ENCODE results near the gene LHFPL2.

LHFPL2 gene

GRCh38 chr5:78574731-78575161, 73.8 kb downstream of the LHFPL2 start:
- Histone ChIP-seq H3K4me3 (ENCODE audit: insufficient read depth, low read depth, low read length, poor library complexity, severe bottlenecking) (no peak overlapping the region), H3K27ac (ENCODE audit: insufficient read depth, low read length, poor library complexity, severe bottlenecking) (no peak overlapping the region), H3K9me3 (ENCODE audit: control insufficient read depth, low read length) (no peaks in the 10 kb centered on the region), H3K36me3 (ENCODE audit: control insufficient read depth, insufficient read depth, low read length) (no peaks in the 10 kb centered on the region), H3K27me3 (replicated peaks; ENCODE audit: control insufficient read depth, insufficient read depth, low read length, poor library complexity, severe bottlenecking) (no peaks in the 10 kb centered on the region), H3K4me1 (ENCODE audit: control insufficient read depth, insufficient read depth, low read length, poor library complexity, severe bottlenecking) (no peaks in the 10 kb centered on the region)
- no peak for DNase-seq

GRCh38 chr5:78574131-78574673, 74.4 kb downstream of the LHFPL2 start:
- no peaks in the 10 kb centered on the region for H3K4me1 ChIP-seq (ENCODE audit: control insufficient read depth, insufficient read depth, low read length, poor library complexity, severe bottlenecking)

GRCh38 chr5:78573318-78573717, 75.3 kb downstream of the LHFPL2 start:
- Histone ChIP-seq H3K4me1 (ENCODE audit: control insufficient read depth, insufficient read depth, low read length, poor library complexity, severe bottlenecking) (no peaks in the 10 kb centered on the region), H3K36me3 (ENCODE audit: control insufficient read depth, insufficient read depth, low read length) (no peaks in the 10 kb centered on the region), H3K9me3 (ENCODE audit: control insufficient read depth, low read length) (no peaks in the 10 kb centered on the region), H3K4me3 (ENCODE audit: insufficient read depth, low read depth, low read length, poor library complexity, severe bottlenecking) (no peak overlapping the region), H3K27me3 (replicated peaks; ENCODE audit: control insufficient read depth, insufficient read depth, low read length, poor library complexity, severe bottlenecking) (no peaks in the 10 kb centered on the region), H3K27ac (ENCODE audit: insufficient read depth, low read length, poor library complexity, severe bottlenecking) (no peak overlapping the region)
- DNase-seq: no peak

More at GRCh38 chr5:78574131-78574673, 74.4 kb downstream of the LHFPL2 start:
- no peak for DNase-seq
- Histone ChIP-seq H3K27ac (ENCODE audit: insufficient read depth, low read length, poor library complexity, severe bottlenecking) (no peak overlapping the region), H3K27me3 (replicated peaks; ENCODE audit: control insufficient read depth, insufficient read depth, low read length, poor library complexity, severe bottlenecking) (no peaks in the 10 kb centered on the region), H3K4me3 (ENCODE audit: insufficient read depth, low read depth, low read length, poor library complexity, severe bottlenecking) (no peak overlapping the region), H3K9me3 (ENCODE audit: control insufficient read depth, low read length) (no peaks in the 10 kb centered on the region), H3K36me3 (ENCODE audit: control insufficient read depth, insufficient read depth, low read length) (no peaks in the 10 kb centered on the region)

- H3K27ac ChIP-seq (ENCODE audit: insufficient read depth, low read length, poor library complexity, severe bottlenecking): no peak overlapping the region
- no peak overlapping the region for H3K4me3 ChIP-seq (ENCODE audit: insufficient read depth, low read depth, low read length, poor library complexity, severe bottlenecking)
- H3K27me3 ChIP-seq (replicated peaks; ENCODE audit: control insufficient read depth, insufficient read depth, low read length, poor library complexity, severe bottlenecking): no peaks in the 10 kb centered on the region
- no peak for DNase-seq
- no peaks in the 10 kb centered on the region for H3K36me3 ChIP-seq (ENCODE audit: control insufficient read depth, insufficient read depth, low read length)
- H3K9me3 ChIP-seq (ENCODE audit: control insufficient read depth, low read length): no peaks in the 10 kb centered on the region
- no peaks in the 10 kb centered on the region for H3K4me1 ChIP-seq (ENCODE audit: control insufficient read depth, insufficient read depth, low read length, poor library complexity, severe bottlenecking)
Observed at GRCh38 chr5:78570646-78571045, 77.9 kb downstream of the LHFPL2 start.

- no peaks in the 10 kb centered on the region for H3K36me3 ChIP-seq (ENCODE audit: control insufficient read depth, insufficient read depth, low read length)
- no peak overlapping the region for H3K4me3 ChIP-seq (ENCODE audit: insufficient read depth, low read depth, low read length, poor library complexity, severe bottlenecking)
- H3K9me3 ChIP-seq (ENCODE audit: control insufficient read depth, low read length): no peaks in the 10 kb centered on the region
- no peak for DNase-seq
- H3K4me1 ChIP-seq (ENCODE audit: control insufficient read depth, insufficient read depth, low read length, poor library complexity, severe bottlenecking): no peaks in the 10 kb centered on the region
- no peaks in the 10 kb centered on the region for H3K27me3 ChIP-seq (replicated peaks; ENCODE audit: control insufficient read depth, insufficient read depth, low read length, poor library complexity, severe bottlenecking)
- H3K27ac ChIP-seq (ENCODE audit: insufficient read depth, low read length, poor library complexity, severe bottlenecking): no peak overlapping the region
Observed at GRCh38 chr5:78569441-78569840, 79.1 kb downstream of the LHFPL2 start.

- no peaks in the 10 kb centered on the region for H3K4me1 ChIP-seq (ENCODE audit: control insufficient read depth, insufficient read depth, low read length, poor library complexity, severe bottlenecking)
- no peak for DNase-seq
- no peaks in the 10 kb centered on the region for H3K27me3 ChIP-seq (replicated peaks; ENCODE audit: control insufficient read depth, insufficient read depth, low read length, poor library complexity, severe bottlenecking)
- no peaks in the 10 kb centered on the region for H3K9me3 ChIP-seq (ENCODE audit: control insufficient read depth, low read length)
- no peaks in the 10 kb centered on the region for H3K36me3 ChIP-seq (ENCODE audit: control insufficient read depth, insufficient read depth, low read length)
- H3K4me3 ChIP-seq (ENCODE audit: insufficient read depth, low read depth, low read length, poor library complexity, severe bottlenecking): no peak overlapping the region
- H3K27ac ChIP-seq (ENCODE audit: insufficient read depth, low read length, poor library complexity, severe bottlenecking): no peak overlapping the region
Observed at GRCh38 chr5:78568676-78569075, 79.9 kb downstream of the LHFPL2 start.

GRCh38 chr5:78568212-78568611, 80.4 kb downstream of the LHFPL2 start:
- no peaks in the 10 kb centered on the region for H3K36me3 ChIP-seq (ENCODE audit: control insufficient read depth, insufficient read depth, low read length)
- no peaks in the 10 kb centered on the region for H3K27me3 ChIP-seq (replicated peaks; ENCODE audit: control insufficient read depth, insufficient read depth, low read length, poor library complexity, severe bottlenecking)
- no peak overlapping the region for H3K4me3 ChIP-seq (ENCODE audit: insufficient read depth, low read depth, low read length, poor library complexity, severe bottlenecking)
- no peak overlapping the region for H3K27ac ChIP-seq (ENCODE audit: insufficient read depth, low read length, poor library complexity, severe bottlenecking)
- no peaks in the 10 kb centered on the region for H3K9me3 ChIP-seq (ENCODE audit: control insufficient read depth, low read length)
- no peak for DNase-seq
- H3K4me1 ChIP-seq (ENCODE audit: control insufficient read depth, insufficient read depth, low read length, poor library complexity, severe bottlenecking): no peaks in the 10 kb centered on the region

GRCh38 chr5:78567617-78568016, 81.0 kb downstream of the LHFPL2 start:
- no peak for DNase-seq
- Histone ChIP-seq H3K27ac (ENCODE audit: insufficient read depth, low read length, poor library complexity, severe bottlenecking) (no peak overlapping the region), H3K4me3 (ENCODE audit: insufficient read depth, low read depth, low read length, poor library complexity, severe bottlenecking) (no peak overlapping the region), H3K4me1 (ENCODE audit: control insufficient read depth, insufficient read depth, low read length, poor library complexity, severe bottlenecking) (no peaks in the 10 kb centered on the region), H3K27me3 (replicated peaks; ENCODE audit: control insufficient read depth, insufficient read depth, low read length, poor library complexity, severe bottlenecking) (no peaks in the 10 kb centered on the region), H3K9me3 (ENCODE audit: control insufficient read depth, low read length) (no peaks in the 10 kb centered on the region), H3K36me3 (ENCODE audit: control insufficient read depth, insufficient read depth, low read length) (no peaks in the 10 kb centered on the region)

GRCh38 chr5:78566747-78567425, 81.7 kb downstream of the LHFPL2 start:
- no peaks in the 10 kb centered on the region for H3K9me3 ChIP-seq (ENCODE audit: control insufficient read depth, low read length)
- H3K4me1 ChIP-seq (ENCODE audit: control insufficient read depth, insufficient read depth, low read length, poor library complexity, severe bottlenecking): no peaks in the 10 kb centered on the region

GRCh38 chr5:78565395-78565794, 83.2 kb downstream of the LHFPL2 start:
- Histone ChIP-seq H3K4me3 (ENCODE audit: insufficient read depth, low read depth, low read length, poor library complexity, severe bottlenecking) (no peak overlapping the region), H3K9me3 (ENCODE audit: control insufficient read depth, low read length) (no peaks in the 10 kb centered on the region), H3K36me3 (ENCODE audit: control insufficient read depth, insufficient read depth, low read length) (no peaks in the 10 kb centered on the region), H3K27ac (ENCODE audit: insufficient read depth, low read length, poor library complexity, severe bottlenecking) (no peak overlapping the region), H3K4me1 (ENCODE audit: control insufficient read depth, insufficient read depth, low read length, poor library complexity, severe bottlenecking) (no peaks in the 10 kb centered on the region), H3K27me3 (replicated peaks; ENCODE audit: control insufficient read depth, insufficient read depth, low read length, poor library complexity, severe bottlenecking) (no peaks in the 10 kb centered on the region)
- DNase-seq: no peak

More at GRCh38 chr5:78566747-78567425, 81.7 kb downstream of the LHFPL2 start:
- Histone ChIP-seq H3K4me3 (ENCODE audit: insufficient read depth, low read depth, low read length, poor library complexity, severe bottlenecking) (no peak overlapping the region), H3K36me3 (ENCODE audit: control insufficient read depth, insufficient read depth, low read length) (no peaks in the 10 kb centered on the region), H3K27me3 (replicated peaks; ENCODE audit: control insufficient read depth, insufficient read depth, low read length, poor library complexity, severe bottlenecking) (no peaks in the 10 kb centered on the region), H3K27ac (ENCODE audit: insufficient read depth, low read length, poor library complexity, severe bottlenecking) (no peak overlapping the region)
- no peak for DNase-seq
